NCI-H345 (cell line): ENCODE data around the gene GOLIM4.
"Not testable (repeated sequence)": the region's sequence is repeated elsewhere in the genome, so short reads cannot be mapped to it uniquely, and the experiment has no call there.

Experiments
- DNase-seq: peaks from one replicate; lab custom pipeline; 2025; lab: John Stamatoyannopoulos, UW

Gene GOLIM4

GRCh38 chr3:168072323-168072650, 23.4 kb downstream of the GOLIM4 start:
- no peak for DNase-seq

GRCh38 chr3:168071591-168072322, 24.0 kb downstream of the GOLIM4 start:
- DNase-seq = no peak

- DNase-seq = no peak
These were observed 24.8 kb downstream of the GOLIM4 start for GRCh38 chr3:168070919-168071318.

GRCh38 chr3:168068346-168068745, 27.4 kb downstream of the GOLIM4 start:
- no peak for DNase-seq

GRCh38 chr3:168066882-168067281, 28.8 kb downstream of the GOLIM4 start:
- no peak for DNase-seq

- DNase-seq = no peak
These were observed 30.2 kb downstream of the GOLIM4 start for GRCh38 chr3:168065569-168065968.

- no peak for DNase-seq
These were observed 32.6 kb downstream of the GOLIM4 start for GRCh38 chr3:168063122-168063521.

GRCh38 chr3:168062679-168063078, 33.0 kb downstream of the GOLIM4 start:
- DNase-seq = no peak

- DNase-seq = no peak
These were observed 34.3 kb downstream of the GOLIM4 start for GRCh38 chr3:168061332-168061996.

GRCh38 chr3:168060317-168060716, 35.4 kb downstream of the GOLIM4 start:
- no peak for DNase-seq

- DNase-seq = no peak
These were observed 37.2 kb downstream of the GOLIM4 start for GRCh38 chr3:168058481-168058880.

- DNase-seq = not testable (repeated sequence)
These were observed 39.1 kb downstream of the GOLIM4 start for GRCh38 chr3:168056398-168057230.

GRCh38 chr3:168054447-168054846, 41.3 kb downstream of the GOLIM4 start:
- DNase-seq = no peak

GRCh38 chr3:168053115-168053514, 42.6 kb downstream of the GOLIM4 start:
- no peak for DNase-seq

- DNase-seq = no peak
These were observed 43.2 kb downstream of the GOLIM4 start for GRCh38 chr3:168052515-168052914.

GRCh38 chr3:168051531-168052471, 43.9 kb downstream of the GOLIM4 start:
- DNase-seq = no peak

- no peak for DNase-seq
These were observed 44.7 kb downstream of the GOLIM4 start for GRCh38 chr3:168051070-168051469.

GRCh38 chr3:168049367-168049974, 46.3 kb downstream of the GOLIM4 start:
- no peak for DNase-seq

- no peak for DNase-seq
These were observed 47.1 kb downstream of the GOLIM4 start for GRCh38 chr3:168048414-168049330.

- no peak for DNase-seq
These were observed 47.8 kb downstream of the GOLIM4 start for GRCh38 chr3:168047936-168048335.
